Left ventricle myocardium inferior (tissue), 1 donor: ENCODE results near the gene IQCE. TPM values are rescaled to one million over a fixed set of nuclear protein-coding genes. Genes with fewer than 3 reads are reported as not detected.

Experiments
- DNase-seq: peaks from one replicate; pipeline ENCODE4 v3.0.0-alpha.2; 2020
- H3K27ac ChIP-seq: fragments of 200-600 bp; replicated peaks from 2 replicates; pipeline ENCODE4 v1.8.0; 2021
- H3K27me3 ChIP-seq: fragments of 200-600 bp; 2 replicates; pipeline ENCODE4 v1.8.0; 2021; ENCODE audit warnings: low read depth
- H3K36me3 ChIP-seq: fragments of 200-600 bp; 2 replicates; pipeline ENCODE4 v1.8.0; 2021
- H3K4me1 ChIP-seq: fragments of 200-600 bp; 2 replicates; pipeline ENCODE4 v1.8.0; 2021
- H3K4me3 ChIP-seq: fragments of 200-600 bp; 2 replicates; pipeline ENCODE4 v1.8.0; 2021; ENCODE audit warnings: mild to moderate bottlenecking, moderate library complexity
- H3K9me3 ChIP-seq: fragments of 200-600 bp; replicated peaks from 2 replicates; pipeline ENCODE4 v1.8.0; 2021
- CTCF ChIP-seq: fragments of 200-600 bp; IDR thresholded peaks from 2 replicates; pipeline ENCODE4 v1.8.0; 2021; ENCODE audit warnings: antibody characterized with exemption, mild to moderate bottlenecking, borderline replicate concordance
- intact Hi-C: fragments of 100-400 bp; cut with micrococcal nuclease; formaldehyde crosslinking; loops from one replicate; pipeline ENCODE4 v1.11.0; 2022
- total RNA-seq: library from RNA; stranded (reverse); fragmentation: NEBNext Ultra II Directional; extraction: Animal tissue kit (Norgen Biotek cat#: 25700); gene quantifications from one replicate; pipeline ENCODE4 v1.2.1, GENCODE V29; 2021
- donor health status: DM: no; HTN: yes; CAD: no; lungs with severe emphysema.

Gene IQCE
- total RNA-seq, 1 donor from 2014 or later = 11.5 TPM

- no peak for TF ChIP-seq CTCF
- Histone ChIP-seq H3K27ac (no peak overlapping the region), H3K36me3 (peaks cover 53% of the 10 kb centered on the region), H3K27me3 (no peaks in the 10 kb centered on the region), H3K9me3 (no peaks in the 10 kb centered on the region), H3K4me3 (no peak overlapping the region), H3K4me1 (no peaks in the 10 kb centered on the region)
- intact Hi-C loops = no loop called here
- DNase-seq = no peak
Observed at GRCh38 chr7:2537981-2538851, 20.6 kb upstream of the IQCE start.

GRCh38 chr7:2539031-2539911, 19.5 kb upstream of the IQCE start:
- Histone ChIP-seq H3K4me3 (no peak overlapping the region), H3K4me1 (no peaks in the 10 kb centered on the region), H3K9me3 (no peaks in the 10 kb centered on the region), H3K27me3 (no peaks in the 10 kb centered on the region), H3K27ac (no peak overlapping the region), H3K36me3 (peaks cover 64% of the 10 kb centered on the region)
- TF ChIP-seq CTCF = no peak
- DNase-seq = no peak
- intact Hi-C loops = no loop called here

DNA sequence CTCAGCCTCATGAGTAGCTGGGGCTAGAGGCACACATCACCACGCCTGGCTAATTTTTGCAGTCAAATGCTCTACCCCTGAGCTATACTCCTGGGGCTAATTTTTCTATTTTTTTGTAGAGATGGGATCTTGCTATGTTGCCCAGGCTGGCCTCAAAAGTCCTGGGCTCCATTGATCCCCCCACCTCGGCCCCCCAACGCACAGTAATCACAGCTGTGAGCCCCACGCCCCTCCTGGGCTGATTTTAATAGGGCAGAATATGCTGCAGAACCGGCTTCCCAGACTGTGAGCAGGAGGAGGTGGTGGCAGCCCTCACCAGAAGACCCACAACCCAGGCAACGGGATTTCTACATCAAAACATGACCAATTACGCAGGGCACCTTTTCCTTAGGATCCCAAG, 18.6 kb upstream of the IQCE start:
- no peak for TF ChIP-seq CTCF
- H3K27me3 ChIP-seq = no peaks in the 10 kb centered on the region
- intact Hi-C loops = no loop called here
- H3K36me3 ChIP-seq = peaks cover 72% of the 10 kb centered on the region
- H3K4me3 ChIP-seq = no peak overlapping the region
- no peak for DNase-seq
- H3K27ac ChIP-seq = no peak overlapping the region
- no peaks in the 10 kb centered on the region for H3K9me3 ChIP-seq
- H3K4me1 ChIP-seq = no peaks in the 10 kb centered on the region

DNA sequence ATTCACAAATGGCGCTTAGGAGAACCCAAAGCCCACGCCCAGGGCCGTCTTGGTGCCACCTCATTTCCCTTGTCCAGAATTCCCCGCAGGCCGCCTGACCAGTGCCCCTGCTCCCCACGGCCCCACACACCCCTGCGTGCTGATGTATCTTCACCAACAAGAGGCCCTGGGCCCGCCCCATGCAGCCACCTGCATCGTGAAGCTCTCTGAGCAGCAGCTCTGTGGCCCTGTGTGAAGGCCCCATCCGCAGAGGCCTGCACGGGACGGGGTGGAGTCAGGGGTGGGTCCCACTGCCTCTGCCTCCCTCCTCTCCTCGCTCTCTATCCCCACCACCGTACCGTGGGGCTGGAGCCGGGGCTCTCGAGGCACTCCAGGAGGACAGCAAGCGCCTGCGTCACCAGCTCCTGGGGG, 18.1 kb upstream of the IQCE start:
- no peak overlapping the region for H3K27ac ChIP-seq
- no peak for DNase-seq

More for the DNA sequence above, 18.1 kb upstream of the IQCE start:
- intact Hi-C loops = no loop called here
- Histone ChIP-seq H3K4me3 (no peak overlapping the region), H3K4me1 (no peaks in the 10 kb centered on the region), H3K9me3 (no peaks in the 10 kb centered on the region), H3K36me3 (peaks cover 77% of the 10 kb centered on the region), H3K27me3 (no peaks in the 10 kb centered on the region)
- TF ChIP-seq CTCF = no peak
